Measurements from ENCODE around the gene SLC31A1. TPM values are rescaled to one million over a fixed set of nuclear protein-coding genes. Genes with fewer than 3 reads are reported as not detected.
A peak's percentile ranks its signal among the peaks of the same experiment; 100 is the strongest.

The SLC31A1 gene
- total and polyA plus RNA-seq, 2 of the 8 experiments (the other 6 are each of a cell fraction or from before 2014, with no cell fraction given), result 23.9 to 40.8 TPM

DNA sequence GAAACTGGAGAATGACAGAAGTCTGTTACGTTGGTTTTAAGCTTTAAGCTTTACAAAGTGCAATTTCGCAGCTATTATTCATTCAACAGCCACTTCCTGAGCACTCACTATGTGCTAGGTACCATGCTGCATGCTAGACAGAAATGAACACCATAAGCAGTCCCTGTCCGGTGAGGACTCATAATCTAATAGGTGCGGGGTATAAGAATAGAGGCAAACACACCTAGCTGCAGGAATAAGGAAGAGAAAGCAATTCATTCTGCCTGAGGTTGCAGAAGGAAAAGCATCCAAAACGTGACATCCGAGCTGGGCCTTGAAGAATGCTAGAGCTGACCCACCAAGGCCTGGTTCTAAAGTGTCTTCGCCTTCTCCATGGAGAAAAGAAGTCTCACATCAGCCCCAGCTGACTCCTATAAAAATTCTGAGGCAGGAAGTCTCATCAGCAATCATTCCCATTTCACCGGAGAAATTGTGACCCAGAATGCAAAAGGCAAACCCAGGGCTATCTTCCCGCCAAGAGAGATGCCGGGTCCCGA, 809 bp upstream of the SLC31A1 start (continued):
- TF ChIP-seq CHD7 (IDR thresholded peaks at IDR 0.05; ENCODE audit: insufficient replicate concordance, low read length), result no peak
- TF ChIP-seq TEAD4 (IDR thresholded peaks at IDR 0.05; ENCODE audit: low read depth, low read length), result no peak
- TF ChIP-seq, protein P1, sequence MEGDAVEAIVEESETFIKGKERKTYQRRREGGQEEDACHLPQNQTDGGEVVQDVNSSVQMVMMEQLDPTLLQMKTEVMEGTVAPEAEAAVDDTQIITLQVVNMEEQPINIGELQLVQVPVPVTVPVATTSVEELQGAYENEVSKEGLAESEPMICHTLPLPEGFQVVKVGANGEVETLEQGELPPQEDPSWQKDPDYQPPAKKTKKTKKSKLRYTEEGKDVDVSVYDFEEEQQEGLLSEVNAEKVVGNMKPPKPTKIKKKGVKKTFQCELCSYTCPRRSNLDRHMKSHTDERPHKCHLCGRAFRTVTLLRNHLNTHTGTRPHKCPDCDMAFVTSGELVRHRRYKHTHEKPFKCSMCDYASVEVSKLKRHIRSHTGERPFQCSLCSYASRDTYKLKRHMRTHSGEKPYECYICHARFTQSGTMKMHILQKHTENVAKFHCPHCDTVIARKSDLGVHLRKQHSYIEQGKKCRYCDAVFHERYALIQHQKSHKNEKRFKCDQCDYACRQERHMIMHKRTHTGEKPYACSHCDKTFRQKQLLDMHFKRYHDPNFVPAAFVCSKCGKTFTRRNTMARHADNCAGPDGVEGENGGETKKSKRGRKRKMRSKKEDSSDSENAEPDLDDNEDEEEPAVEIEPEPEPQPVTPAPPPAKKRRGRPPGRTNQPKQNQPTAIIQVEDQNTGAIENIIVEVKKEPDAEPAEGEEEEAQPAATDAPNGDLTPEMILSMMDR (IDR thresholded peaks at IDR 0.05; ENCODE audit: control extremely low read depth in 1 of 3, insufficient read depth in 1 of 3, low read depth in 1 of 3, low read length in 3 of 3), result no peak; a peak in 1 of 4 replicates
- TF ChIP-seq, protein P2, sequence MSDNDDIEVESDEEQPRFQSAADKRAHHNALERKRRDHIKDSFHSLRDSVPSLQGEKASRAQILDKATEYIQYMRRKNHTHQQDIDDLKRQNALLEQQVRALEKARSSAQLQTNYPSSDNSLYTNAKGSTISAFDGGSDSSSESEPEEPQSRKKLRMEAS (IDR thresholded peaks at IDR 0.05), result no peak
- TF ChIP-seq POLR2A (IDR thresholded peaks at IDR 0.05; ENCODE audit: control extremely low read depth in 1 of 2, low read depth in 2 of 2, low read length in 2 of 2), result peak in 1 of 2 experiments; percentile 14; a peak in 1 of 3 replicates
- no peak for TF ChIP-seq CEBPB (IDR thresholded peaks at IDR 0.05; ENCODE audit: low read depth, low read length)
